ENCODE measurements around the gene FUS.

- no peak for TF ChIP-seq CTCF (optimal IDR thresholded peaks at IDR 0.05 in 1 of 3, IDR thresholded peaks at IDR 0.05 in 1 of 3, conservative IDR thresholded peaks at IDR 0.05 in 1 of 3; ENCODE audit: extremely low read depth in 1 of 3, insufficient read depth in 2 of 3, low read length in 3 of 3)
- TF ChIP-seq EZH2 (IDR thresholded peaks at IDR 0.05; ENCODE audit: low read length) = no peak
Observed at GRCh38 chr16:31138621-31139578, 41.0 kb upstream of the FUS start.
